Measurements from ENCODE around the gene CDKN2B-AS1.

The CDKN2B-AS1 gene

GRCh38 chr9:22120595-22120994, 126.0 kb downstream of the CDKN2B-AS1 start:
- H3K36me3 ChIP-seq (ENCODE audit: control insufficient read depth, insufficient read depth, low read length) = no peaks in the 10 kb centered on the region
- no peaks in the 10 kb centered on the region for H3K27me3 ChIP-seq (ENCODE audit: control insufficient read depth, insufficient read depth, low read length)
- H3K9ac ChIP-seq (ENCODE audit: low read depth, low read length) = no peak overlapping the region
- H3K4me3 ChIP-seq (ENCODE audit: low read depth, low read length) = no peak overlapping the region
- no peaks in the 10 kb centered on the region for H3K9me3 ChIP-seq (ENCODE audit: control insufficient read depth, insufficient read depth, low read length)
- peaks cover 17% of the 10 kb centered on the region for H3K4me1 ChIP-seq (ENCODE audit: control insufficient read depth, insufficient read depth, low read length)

GRCh38 chr9:22124263-22125011, 129.8 kb downstream of the CDKN2B-AS1 start:
- H3K27me3 ChIP-seq (ENCODE audit: control insufficient read depth, insufficient read depth, low read length) = no peaks in the 10 kb centered on the region
- no peaks in the 10 kb centered on the region for H3K36me3 ChIP-seq (ENCODE audit: control insufficient read depth, insufficient read depth, low read length)
- no peak overlapping the region for H3K9ac ChIP-seq (ENCODE audit: low read depth, low read length)
- no peaks in the 10 kb centered on the region for H3K4me1 ChIP-seq (ENCODE audit: control insufficient read depth, insufficient read depth, low read length)
- no peaks in the 10 kb centered on the region for H3K9me3 ChIP-seq (ENCODE audit: control insufficient read depth, insufficient read depth, low read length)
- H3K4me3 ChIP-seq (ENCODE audit: low read depth, low read length) = no peak overlapping the region

- Histone ChIP-seq H3K9me3 (ENCODE audit: control insufficient read depth, insufficient read depth, low read length) (no peaks in the 10 kb centered on the region), H3K9ac (ENCODE audit: low read depth, low read length) (no peak overlapping the region), H3K36me3 (ENCODE audit: control insufficient read depth, insufficient read depth, low read length) (no peaks in the 10 kb centered on the region), H3K4me3 (ENCODE audit: low read depth, low read length) (no peak overlapping the region), H3K4me1 (ENCODE audit: control insufficient read depth, insufficient read depth, low read length) (no peaks in the 10 kb centered on the region), H3K27me3 (ENCODE audit: control insufficient read depth, insufficient read depth, low read length) (no peaks in the 10 kb centered on the region)
These were observed 134.5 kb downstream of the CDKN2B-AS1 start for GRCh38 chr9:22129133-22129532.

GRCh38 chr9:22129633-22130032, 135.0 kb downstream of the CDKN2B-AS1 start:
- H3K4me3 ChIP-seq (ENCODE audit: low read depth, low read length) = no peak overlapping the region
- no peak overlapping the region for H3K9ac ChIP-seq (ENCODE audit: low read depth, low read length)
- no peaks in the 10 kb centered on the region for H3K9me3 ChIP-seq (ENCODE audit: control insufficient read depth, insufficient read depth, low read length)
- H3K36me3 ChIP-seq (ENCODE audit: control insufficient read depth, insufficient read depth, low read length) = no peaks in the 10 kb centered on the region
- H3K27me3 ChIP-seq (ENCODE audit: control insufficient read depth, insufficient read depth, low read length) = no peaks in the 10 kb centered on the region
- H3K4me1 ChIP-seq (ENCODE audit: control insufficient read depth, insufficient read depth, low read length) = no peaks in the 10 kb centered on the region

GRCh38 chr9:22131817-22132216, 137.2 kb downstream of the CDKN2B-AS1 start:
- no peaks in the 10 kb centered on the region for H3K36me3 ChIP-seq (ENCODE audit: control insufficient read depth, insufficient read depth, low read length)
- no peaks in the 10 kb centered on the region for H3K27me3 ChIP-seq (ENCODE audit: control insufficient read depth, insufficient read depth, low read length)
- no peak overlapping the region for H3K9ac ChIP-seq (ENCODE audit: low read depth, low read length)
- no peaks in the 10 kb centered on the region for H3K4me1 ChIP-seq (ENCODE audit: control insufficient read depth, insufficient read depth, low read length)
- no peaks in the 10 kb centered on the region for H3K9me3 ChIP-seq (ENCODE audit: control insufficient read depth, insufficient read depth, low read length)
- H3K4me3 ChIP-seq (ENCODE audit: low read depth, low read length) = no peak overlapping the region

- Histone ChIP-seq H3K9ac (ENCODE audit: low read depth, low read length) (no peak overlapping the region), H3K36me3 (ENCODE audit: control insufficient read depth, insufficient read depth, low read length) (no peaks in the 10 kb centered on the region), H3K4me1 (ENCODE audit: control insufficient read depth, insufficient read depth, low read length) (no peaks in the 10 kb centered on the region), H3K4me3 (ENCODE audit: low read depth, low read length) (no peak overlapping the region), H3K9me3 (ENCODE audit: control insufficient read depth, insufficient read depth, low read length) (no peaks in the 10 kb centered on the region), H3K27me3 (ENCODE audit: control insufficient read depth, insufficient read depth, low read length) (no peaks in the 10 kb centered on the region)
These were observed 139.8 kb downstream of the CDKN2B-AS1 start for GRCh38 chr9:22134390-22134789.

- H3K4me1 ChIP-seq (ENCODE audit: control insufficient read depth, insufficient read depth, low read length) = no peaks in the 10 kb centered on the region
- H3K27me3 ChIP-seq (ENCODE audit: control insufficient read depth, insufficient read depth, low read length) = no peaks in the 10 kb centered on the region
- no peak overlapping the region for H3K9ac ChIP-seq (ENCODE audit: low read depth, low read length)
- H3K36me3 ChIP-seq (ENCODE audit: control insufficient read depth, insufficient read depth, low read length) = no peaks in the 10 kb centered on the region
- no peaks in the 10 kb centered on the region for H3K9me3 ChIP-seq (ENCODE audit: control insufficient read depth, insufficient read depth, low read length)
- no peak overlapping the region for H3K4me3 ChIP-seq (ENCODE audit: low read depth, low read length)
These were observed 142.0 kb downstream of the CDKN2B-AS1 start for GRCh38 chr9:22136461-22137096.

GRCh38 chr9:22138956-22139660, 144.5 kb downstream of the CDKN2B-AS1 start:
- Histone ChIP-seq H3K9me3 (ENCODE audit: control insufficient read depth, insufficient read depth, low read length) (no peaks in the 10 kb centered on the region), H3K4me1 (ENCODE audit: control insufficient read depth, insufficient read depth, low read length) (no peaks in the 10 kb centered on the region)

GRCh38 chr9:22141908-22142307, 147.3 kb downstream of the CDKN2B-AS1 start:
- Histone ChIP-seq H3K9me3 (ENCODE audit: control insufficient read depth, insufficient read depth, low read length) (no peaks in the 10 kb centered on the region), H3K4me1 (ENCODE audit: control insufficient read depth, insufficient read depth, low read length) (no peaks in the 10 kb centered on the region), H3K4me3 (ENCODE audit: low read depth, low read length) (no peak overlapping the region), H3K9ac (ENCODE audit: low read depth, low read length) (no peak overlapping the region), H3K27me3 (ENCODE audit: control insufficient read depth, insufficient read depth, low read length) (no peaks in the 10 kb centered on the region), H3K36me3 (ENCODE audit: control insufficient read depth, insufficient read depth, low read length) (no peaks in the 10 kb centered on the region)

More at GRCh38 chr9:22138956-22139660, 144.5 kb downstream of the CDKN2B-AS1 start:
- Histone ChIP-seq H3K36me3 (ENCODE audit: control insufficient read depth, insufficient read depth, low read length) (no peaks in the 10 kb centered on the region), H3K9ac (ENCODE audit: low read depth, low read length) (no peak overlapping the region), H3K27me3 (ENCODE audit: control insufficient read depth, insufficient read depth, low read length) (no peaks in the 10 kb centered on the region), H3K4me3 (ENCODE audit: low read depth, low read length) (no peak overlapping the region)

GRCh38 chr9:22142671-22143070, 148.1 kb downstream of the CDKN2B-AS1 start:
- Histone ChIP-seq H3K4me3 (ENCODE audit: low read depth, low read length) (no peak overlapping the region), H3K4me1 (ENCODE audit: control insufficient read depth, insufficient read depth, low read length) (no peaks in the 10 kb centered on the region), H3K9ac (ENCODE audit: low read depth, low read length) (no peak overlapping the region), H3K9me3 (ENCODE audit: control insufficient read depth, insufficient read depth, low read length) (no peaks in the 10 kb centered on the region), H3K36me3 (ENCODE audit: control insufficient read depth, insufficient read depth, low read length) (no peaks in the 10 kb centered on the region), H3K27me3 (ENCODE audit: control insufficient read depth, insufficient read depth, low read length) (no peaks in the 10 kb centered on the region)

GRCh38 chr9:22143799-22144625, 149.4 kb downstream of the CDKN2B-AS1 start:
- no peaks in the 10 kb centered on the region for H3K27me3 ChIP-seq (ENCODE audit: control insufficient read depth, insufficient read depth, low read length)
- H3K4me3 ChIP-seq (ENCODE audit: low read depth, low read length) = no peak overlapping the region
- no peaks in the 10 kb centered on the region for H3K36me3 ChIP-seq (ENCODE audit: control insufficient read depth, insufficient read depth, low read length)
- no peaks in the 10 kb centered on the region for H3K9me3 ChIP-seq (ENCODE audit: control insufficient read depth, insufficient read depth, low read length)
- H3K4me1 ChIP-seq (ENCODE audit: control insufficient read depth, insufficient read depth, low read length) = no peaks in the 10 kb centered on the region
- no peak overlapping the region for H3K9ac ChIP-seq (ENCODE audit: low read depth, low read length)
